Astrocyte (in vitro differentiated cells and primary cell): ENCODE data around the gene CRB3.

Experiments
- EZH2 ChIP-seq: IDR thresholded peaks from 2 replicates; pipeline ENCODE4 v1.6.1; 2012; ENCODE audit warnings: mild to moderate bottlenecking, low read length, inconsistent platforms; ENCODE audit not compliant: insufficient read depth
- TF ChIP-seq, protein P1 (sequence below): IDR thresholded peaks from 2 replicates; pipeline ENCODE4 v1.5.1; 2011; ENCODE audit warnings: low read depth, mild to moderate bottlenecking, inconsistent platforms, low read length, moderate library complexity; ENCODE audit not compliant: insufficient read depth

DNA sequence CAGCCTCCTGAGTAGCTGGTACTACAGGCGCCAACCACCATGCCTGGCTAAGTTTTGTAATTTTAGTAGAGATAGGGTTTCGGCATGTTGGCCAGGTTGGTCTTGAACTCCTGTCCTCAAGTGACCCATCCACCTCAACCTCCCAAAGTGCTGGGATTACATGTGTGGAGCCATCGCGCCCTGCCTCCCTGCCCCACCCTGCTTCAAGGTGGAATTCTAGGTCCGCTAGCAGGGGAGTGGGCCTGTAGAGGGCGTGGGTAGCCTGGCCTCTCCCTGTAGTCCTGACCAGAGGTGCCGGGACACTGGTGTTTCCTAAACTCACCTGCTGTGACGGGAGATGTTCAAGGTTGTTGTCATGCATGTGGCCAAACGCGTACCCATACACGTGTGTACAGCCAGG, 30.9 kb upstream of the CRB3 start:
- TF ChIP-seq, protein P1, sequence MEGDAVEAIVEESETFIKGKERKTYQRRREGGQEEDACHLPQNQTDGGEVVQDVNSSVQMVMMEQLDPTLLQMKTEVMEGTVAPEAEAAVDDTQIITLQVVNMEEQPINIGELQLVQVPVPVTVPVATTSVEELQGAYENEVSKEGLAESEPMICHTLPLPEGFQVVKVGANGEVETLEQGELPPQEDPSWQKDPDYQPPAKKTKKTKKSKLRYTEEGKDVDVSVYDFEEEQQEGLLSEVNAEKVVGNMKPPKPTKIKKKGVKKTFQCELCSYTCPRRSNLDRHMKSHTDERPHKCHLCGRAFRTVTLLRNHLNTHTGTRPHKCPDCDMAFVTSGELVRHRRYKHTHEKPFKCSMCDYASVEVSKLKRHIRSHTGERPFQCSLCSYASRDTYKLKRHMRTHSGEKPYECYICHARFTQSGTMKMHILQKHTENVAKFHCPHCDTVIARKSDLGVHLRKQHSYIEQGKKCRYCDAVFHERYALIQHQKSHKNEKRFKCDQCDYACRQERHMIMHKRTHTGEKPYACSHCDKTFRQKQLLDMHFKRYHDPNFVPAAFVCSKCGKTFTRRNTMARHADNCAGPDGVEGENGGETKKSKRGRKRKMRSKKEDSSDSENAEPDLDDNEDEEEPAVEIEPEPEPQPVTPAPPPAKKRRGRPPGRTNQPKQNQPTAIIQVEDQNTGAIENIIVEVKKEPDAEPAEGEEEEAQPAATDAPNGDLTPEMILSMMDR = no peak
- TF ChIP-seq EZH2 = no peak
